HG02610 (cell line): ENCODE results near the gene TSR2.
"Not testable (repeated sequence)": the region's sequence is repeated elsewhere in the genome, so short reads cannot be mapped to it uniquely, and the experiment has no call there.

ENCODE experiments used
- ATAC-seq: cut with Tn5 transposase; IDR thresholded peaks from one replicate; pipeline ENCODE4 v1.9.1; 2021; ENCODE audit warnings: mild to moderate bottlenecking, moderate library complexity; ENCODE audit not compliant: unreplicated experiment

Gene TSR2

GRCh38 chrX:54470054-54470760 is 30.0 kb downstream of the TSR2 start:
- no peak for ATAC-seq

DNA sequence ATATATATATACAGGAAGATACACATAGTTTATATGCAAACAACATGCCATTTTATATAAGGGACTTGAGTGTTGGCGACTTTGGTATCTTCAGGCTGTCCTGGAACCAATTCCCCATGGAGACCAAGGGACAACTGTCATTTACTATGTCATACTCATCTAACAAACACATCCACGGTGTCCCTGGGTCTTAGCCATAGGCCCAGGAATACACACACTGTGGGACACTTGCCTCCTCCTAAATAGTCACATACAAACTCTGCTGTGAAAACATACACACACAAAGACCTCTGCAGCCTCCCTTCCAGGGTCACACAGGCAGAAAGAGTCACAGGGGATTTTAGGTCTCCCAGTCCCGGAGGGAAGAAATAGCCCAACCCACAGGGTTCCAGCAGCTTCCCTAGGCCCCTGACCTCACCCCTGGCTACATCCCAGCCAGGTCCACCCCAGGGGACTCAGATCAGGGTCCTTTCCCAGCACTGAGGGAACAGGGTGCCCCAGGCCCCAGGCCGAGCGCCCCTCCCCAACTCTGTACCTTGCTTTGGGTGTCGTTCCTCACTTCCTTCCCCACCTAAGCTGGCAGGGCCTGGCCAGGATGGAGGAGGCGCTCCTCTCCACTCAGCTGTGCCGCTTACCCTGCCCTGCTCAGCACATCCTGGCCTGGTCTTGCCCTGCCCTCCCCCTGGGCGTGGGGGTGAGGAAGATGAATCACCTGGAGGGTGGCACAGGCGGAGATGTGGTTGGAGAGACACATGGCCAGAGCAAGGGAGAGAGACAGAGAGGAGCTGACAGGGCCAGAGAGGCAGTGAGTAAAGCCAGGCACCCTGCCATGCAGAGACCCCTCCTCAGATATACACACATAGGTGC is 34.0 kb downstream of the TSR2 start:
- ATAC-seq = no peak

- no peak for ATAC-seq
Measured at GRCh38 chrX:54479136-54480111, 39.2 kb downstream of the TSR2 start.

DNA sequence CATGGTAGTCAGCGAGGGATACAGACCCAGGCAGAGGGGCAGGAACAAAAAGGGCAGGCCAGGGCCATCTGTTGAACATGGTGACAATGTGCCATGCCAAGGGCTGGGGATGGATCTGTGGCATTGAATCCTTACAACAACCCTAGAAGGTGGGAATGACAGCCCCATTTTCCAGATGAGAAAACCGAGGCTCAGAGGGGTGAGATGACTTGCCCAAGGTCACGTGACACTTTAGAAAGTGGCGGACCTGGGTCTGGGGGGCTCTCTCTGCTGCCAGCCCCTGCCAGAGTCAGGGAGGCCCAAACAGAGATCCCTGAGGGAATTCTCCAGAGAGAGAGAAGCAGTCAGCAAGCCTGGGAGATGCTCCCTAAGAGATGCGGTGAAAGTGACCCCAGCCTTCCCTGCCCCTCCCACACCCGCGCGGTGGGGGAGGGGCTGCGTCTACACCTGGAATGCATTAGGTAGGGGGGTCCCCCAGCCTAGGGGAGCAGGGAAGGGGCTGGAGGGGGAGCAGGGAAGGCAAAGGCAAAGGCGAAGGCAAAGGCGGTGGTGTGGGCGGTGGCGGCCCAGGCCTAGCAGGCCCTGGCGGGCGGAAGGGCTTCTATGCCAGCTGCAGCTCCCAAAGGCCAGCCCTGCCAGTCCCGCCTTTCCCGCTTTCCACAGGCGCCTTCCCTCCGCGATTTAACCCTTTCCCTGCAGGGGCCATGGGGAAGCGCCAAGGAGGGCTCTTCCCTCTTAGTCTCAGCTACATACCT is 42.8 kb downstream of the TSR2 start:
- ATAC-seq = no peak

DNA sequence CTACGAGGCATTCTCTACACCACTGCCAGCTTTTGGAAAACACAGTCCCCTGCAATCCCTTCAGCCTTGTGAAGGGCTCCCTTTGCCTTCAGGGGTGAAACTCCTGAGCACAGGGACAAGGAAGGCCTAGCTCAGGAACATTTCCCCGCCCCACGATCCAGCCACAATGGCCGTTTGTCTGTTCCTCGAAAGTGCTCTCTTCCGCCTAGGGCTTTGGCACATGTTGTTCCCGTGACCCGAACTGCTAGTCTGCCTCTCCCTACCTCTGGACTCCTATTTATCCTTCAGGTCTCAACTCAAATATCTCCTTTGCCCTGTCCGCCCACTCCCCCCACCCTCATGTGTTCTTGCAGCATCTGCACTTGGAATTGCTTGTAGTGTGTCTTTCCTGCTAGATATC is 43.7 kb downstream of the TSR2 start:
- no peak for ATAC-seq

- ATAC-seq = no peak
Measured at GRCh38 chrX:54484666-54485065, 44.5 kb downstream of the TSR2 start.

DNA sequence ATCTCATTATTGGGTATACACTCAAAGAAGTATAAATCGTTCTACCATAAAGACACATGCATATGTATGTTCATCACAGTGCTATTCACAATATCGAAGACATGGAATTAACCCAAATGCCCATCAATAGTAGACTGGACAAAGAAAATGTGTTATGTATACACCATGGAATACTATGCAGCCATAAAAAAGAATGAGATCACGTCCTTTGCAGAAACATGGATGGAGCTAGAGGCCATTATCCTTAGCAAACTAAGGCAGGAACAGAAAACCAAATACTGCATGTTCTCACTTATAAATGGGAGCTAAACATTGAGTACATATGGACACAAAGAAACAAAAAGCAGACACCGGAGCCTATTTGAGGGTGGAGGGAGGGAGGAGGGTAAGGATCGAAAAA is 49.6 kb downstream of the TSR2 start:
- ATAC-seq = not testable (repeated sequence)

- ATAC-seq = no peak
Measured at GRCh38 chrX:54492340-54492739, 52.1 kb downstream of the TSR2 start.

DNA sequence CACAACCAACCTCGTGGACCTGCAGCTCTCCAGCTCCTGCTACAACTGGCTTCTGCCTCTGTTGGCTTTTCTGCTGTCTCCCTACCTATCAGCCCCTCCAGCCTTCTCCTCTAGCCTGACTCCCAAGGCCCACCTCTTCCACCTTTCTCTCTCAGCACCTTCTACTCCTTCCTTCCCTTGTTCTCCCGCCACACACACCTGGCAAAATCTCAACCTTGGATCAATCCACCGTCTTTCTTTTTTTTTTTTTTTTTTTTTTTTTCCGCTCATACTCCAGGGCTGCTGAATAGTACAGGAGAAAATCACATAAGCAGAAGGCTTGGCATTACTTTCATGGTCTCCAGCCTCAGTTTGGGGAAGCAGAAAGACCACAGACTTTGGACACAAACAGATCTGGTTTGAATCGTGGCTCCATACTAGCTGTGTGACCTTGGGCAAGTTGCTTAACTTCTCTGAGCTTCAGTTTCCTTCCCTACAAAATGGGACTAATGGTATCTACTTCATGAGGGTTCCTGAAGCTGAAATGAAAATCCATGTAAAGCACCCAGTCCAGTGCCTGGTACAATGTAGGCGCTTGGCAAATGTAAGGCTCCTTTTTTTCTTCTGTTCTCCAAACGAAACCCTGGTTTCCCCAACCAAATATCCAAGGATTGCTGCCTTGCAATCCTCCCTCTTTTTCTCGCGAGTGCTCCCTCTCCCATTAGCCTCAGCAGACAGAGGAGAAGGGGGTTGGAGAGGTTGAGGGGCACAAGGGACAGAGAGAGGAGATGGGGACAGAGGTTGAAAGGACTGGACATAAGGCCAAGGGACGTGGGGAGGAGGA is 54.2 kb downstream of the TSR2 start:
- no peak for ATAC-seq
